ENCODE data around the gene RBPMS2. TPM values are rescaled to one million over a fixed set of nuclear protein-coding genes. Genes with fewer than 3 reads are reported as not detected.

RBPMS2 gene
- total RNA-seq, 5 donors from 2014 or later (not counting 1 experiment from before 2014, with no cell fraction given), result 0.16 to 0.26 (median 0.20) TPM; not detected in 2

DNA sequence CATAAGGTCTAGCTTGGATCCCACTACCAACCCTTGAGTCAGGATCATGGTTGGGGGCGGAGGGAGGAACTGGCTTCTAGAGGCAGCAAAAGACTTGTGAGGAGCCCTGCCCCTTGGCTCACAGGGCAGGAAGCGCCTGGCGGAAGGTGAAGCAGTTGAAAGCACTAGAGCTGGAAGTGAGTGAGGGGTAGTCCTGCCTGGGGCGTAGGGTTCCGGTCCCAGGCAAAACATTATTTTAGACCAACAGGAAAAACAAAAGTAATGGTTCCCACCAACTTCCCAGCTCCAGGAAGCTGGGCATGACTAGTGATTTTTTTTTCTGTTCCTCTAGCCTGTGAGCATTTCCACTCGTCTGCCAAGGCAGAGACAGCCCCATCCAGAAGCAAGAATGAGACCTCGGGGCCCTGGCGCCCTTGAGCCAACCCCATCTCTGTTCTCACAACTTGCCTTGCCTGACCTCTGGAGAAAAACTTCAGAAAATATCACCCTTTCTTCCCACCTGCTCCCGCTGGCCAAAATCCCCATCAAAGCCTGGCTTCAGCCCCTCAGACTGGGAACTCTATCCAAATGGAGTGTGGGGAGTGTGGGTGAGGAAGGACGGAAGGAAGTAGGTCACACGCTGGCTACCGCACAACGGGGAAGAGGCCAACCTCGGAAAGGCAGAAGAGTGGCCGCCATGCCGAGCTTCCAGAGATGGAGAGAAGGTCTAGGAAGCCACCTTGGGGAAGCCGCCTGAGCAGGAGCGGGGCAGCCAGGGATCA lies 57.5 kb downstream of the RBPMS2 start:
- ChIA-PET CTCF (interaction anchor here in 1 of 2 donors (0.9 to 2.6 kb wide), 2 partner anchors 10 to 11 kb away, joined by 3 to 10 read pairs; no protein-coding TSS in a partner anchor), POLR2A (no interaction called here)
- Histone ChIP-seq H3K4me1 (ENCODE audit: control insufficient read depth in 1 of 2, extremely low read depth in 1 of 2, insufficient read depth in 2 of 2, low read length in 2 of 2) (peaks cover 12 to 20% of the 10 kb centered on the region in 2 experiments), H3K27me3 (replicated peaks in 1 of 2; ENCODE audit: control insufficient read depth in 2 of 2, extremely low read depth in 1 of 2, insufficient read depth in 2 of 2, low read length in 1 of 2) (no peaks in the 10 kb centered on the region), H3K36me3 (ENCODE audit: control insufficient read depth in 2 of 2, extremely low read depth in 1 of 2, insufficient read depth in 1 of 2, low read length in 1 of 2) (no peaks in the 10 kb centered on the region), H3K9me3 (no peaks in the 10 kb centered on the region), H3K27ac (ENCODE audit: low read length) (peak overlapping the region; percentile 20), H3K4me3 (ENCODE audit: control insufficient read depth in 1 of 2, extremely low read depth in 1 of 2, low read length in 1 of 2) (no peak overlapping the region)
- WGBS (ENCODE audit: insufficient coverage), result 62% methylated on average over 12 of the region's 18 CpGs
- Mint-ChIP-seq H3K27ac (peak overlapping the region; percentile 74 to 77), H3K4me1 (peaks cover 15 to 19% (median 16%) of the 10 kb centered on the region in 3 donors), H3K9me3 (no peaks in the 10 kb centered on the region), H3K27me3 (no peaks in the 10 kb centered on the region), H3K36me3 (no peaks in the 10 kb centered on the region), H3K4me3 (peak overlapping the region in 1 of 3 donors; percentile 48)
- peak; percentile 80 to 90 (median 84) for ATAC-seq (replicated peaks in 1 of 4)
- DNase-seq, result peak in 13 of 35 experiments; percentile 9 to 43 (median 22)

DNA sequence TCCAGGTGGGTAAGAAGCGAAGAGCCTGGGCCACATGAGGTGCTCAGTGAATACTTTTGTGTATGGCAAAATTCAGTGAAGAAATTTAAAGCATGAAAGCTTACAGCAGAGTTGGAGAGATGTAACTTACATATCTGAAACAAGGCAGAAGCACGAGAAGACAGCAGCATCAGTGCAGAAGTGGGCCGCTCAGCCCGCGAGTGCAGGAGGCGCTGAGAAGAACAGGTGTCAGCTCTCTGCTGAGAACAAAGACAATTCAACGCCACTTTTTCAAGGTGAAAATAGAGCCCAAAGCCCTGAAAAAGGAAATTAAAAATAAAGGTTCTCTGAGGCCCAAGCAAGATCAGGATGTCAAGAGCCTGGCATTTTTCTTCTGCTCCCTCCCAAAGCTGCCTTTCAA lies 58.3 kb downstream of the RBPMS2 start:
- H3K4me3 Mint-ChIP-seq, result peak overlapping the region in 1 of 3 donors; percentile 48
- H3K9me3 Mint-ChIP-seq, result no peaks in the 10 kb centered on the region
- Histone ChIP-seq H3K9me3 (no peaks in the 10 kb centered on the region), H3K27ac (ENCODE audit: low read length) (peak overlapping the region; percentile 12), H3K27me3 (replicated peaks in 1 of 2; ENCODE audit: control insufficient read depth in 2 of 2, extremely low read depth in 1 of 2, insufficient read depth in 2 of 2, low read length in 1 of 2) (no peaks in the 10 kb centered on the region), H3K36me3 (ENCODE audit: control insufficient read depth in 2 of 2, extremely low read depth in 1 of 2, insufficient read depth in 1 of 2, low read length in 1 of 2) (no peaks in the 10 kb centered on the region), H3K4me1 (ENCODE audit: control insufficient read depth in 1 of 2, extremely low read depth in 1 of 2, insufficient read depth in 2 of 2, low read length in 2 of 2) (peaks cover 12 to 20% of the 10 kb centered on the region in 2 experiments), H3K4me3 (ENCODE audit: control insufficient read depth in 1 of 2, extremely low read depth in 1 of 2, low read length in 1 of 2) (no peak overlapping the region)
- CTCF ChIA-PET, result interaction anchor here (0.6 to 2.6 kb wide), 4 partner anchors 11 to 17 kb away, joined by 3 to 10 read pairs (median 4); no protein-coding TSS in a partner anchor
- H3K27ac Mint-ChIP-seq, result peak overlapping the region; percentile 74 to 77
- no peak for DNase-seq
- peaks cover 15 to 19% (median 16%) of the 10 kb centered on the region in 3 donors for H3K4me1 Mint-ChIP-seq
- 63% methylated on average over 7 of the region's 7 CpGs for WGBS (ENCODE audit: insufficient coverage)
- ATAC-seq (replicated peaks in 1 of 4), result peak; percentile 23 to 68 (median 38)
- H3K36me3 Mint-ChIP-seq, result no peaks in the 10 kb centered on the region
- H3K27me3 Mint-ChIP-seq, result no peaks in the 10 kb centered on the region
- POLR2A ChIA-PET, result interaction anchor here in 1 of 2 donors (0.6 kb wide), 1 partner anchor 443 kb away, joined by 4 read pairs; no protein-coding TSS in a partner anchor

DNA sequence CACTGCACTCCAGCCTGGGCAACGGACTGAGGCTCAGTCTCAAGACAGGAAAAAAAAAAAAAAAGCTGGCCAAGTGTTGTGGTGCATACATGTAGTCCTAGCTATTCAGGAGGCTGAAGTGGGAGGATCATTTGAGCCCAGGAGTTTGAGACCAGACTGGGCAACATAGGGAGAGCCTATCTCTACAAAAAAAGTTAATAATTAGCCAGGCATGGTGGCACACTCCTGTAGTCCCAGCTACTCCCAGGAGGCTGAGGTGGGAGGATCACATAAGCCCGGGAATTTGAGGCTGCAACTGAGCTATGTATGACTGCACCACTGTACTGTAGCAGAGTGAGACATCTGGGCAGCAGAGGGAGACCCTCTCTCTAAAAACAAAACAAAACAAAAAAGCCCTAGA lies 58.9 kb downstream of the RBPMS2 start:
- Mint-ChIP-seq H3K9me3 (no peaks in the 10 kb centered on the region), H3K27ac (peak overlapping the region in 1 of 2 donors; percentile 74)

DNA sequence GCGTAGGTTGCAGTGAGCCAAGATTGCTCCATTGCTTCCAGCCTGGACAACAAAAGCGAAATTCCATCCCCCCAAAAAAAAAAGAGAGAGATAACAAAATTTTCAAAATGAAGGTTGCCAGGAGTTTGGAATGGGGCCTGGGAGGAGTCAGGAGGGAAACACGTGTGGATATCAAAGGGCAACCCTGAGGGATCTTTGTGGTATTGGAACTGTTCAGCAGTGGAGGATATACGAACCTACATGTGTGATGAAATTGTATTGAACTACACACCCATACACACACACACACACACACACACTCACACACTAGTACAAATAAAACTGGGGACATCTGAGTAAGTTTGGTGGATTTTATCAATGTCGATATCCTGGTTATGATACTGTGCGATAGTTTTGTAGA lies 61.8 kb downstream of the RBPMS2 start:
- no peak overlapping the region for H3K27ac ChIP-seq (ENCODE audit: low read length)
- ChIA-PET POLR2A (no interaction called here), CTCF (no interaction called here)
- H3K4me1 Mint-ChIP-seq, result peaks cover 15 to 19% (median 16%) of the 10 kb centered on the region in 3 donors
- H3K9me3 Mint-ChIP-seq, result no peaks in the 10 kb centered on the region
- no peak for DNase-seq
- no peak for ATAC-seq (replicated peaks in 1 of 4)
- no peaks in the 10 kb centered on the region for H3K36me3 ChIP-seq (ENCODE audit: control insufficient read depth in 2 of 2, extremely low read depth in 1 of 2, insufficient read depth in 1 of 2, low read length in 1 of 2)
- H3K4me3 Mint-ChIP-seq, result no peak overlapping the region
- H3K27ac Mint-ChIP-seq, result no peak overlapping the region
- H3K36me3 Mint-ChIP-seq, result no peaks in the 10 kb centered on the region
- H3K9me3 ChIP-seq, result no peaks in the 10 kb centered on the region
- H3K27me3 ChIP-seq (replicated peaks in 1 of 2; ENCODE audit: control insufficient read depth in 2 of 2, extremely low read depth in 1 of 2, insufficient read depth in 2 of 2, low read length in 1 of 2), result no peaks in the 10 kb centered on the region
- WGBS (ENCODE audit: insufficient coverage), result no CpG with 5 or more reads among the region's 6 CpGs
- peaks cover 12 to 20% of the 10 kb centered on the region in 2 experiments for H3K4me1 ChIP-seq (ENCODE audit: control insufficient read depth in 1 of 2, extremely low read depth in 1 of 2, insufficient read depth in 2 of 2, low read length in 2 of 2)
- no peak overlapping the region for H3K4me3 ChIP-seq (ENCODE audit: control insufficient read depth in 1 of 2, extremely low read depth in 1 of 2, low read length in 1 of 2)
- no peaks in the 10 kb centered on the region for H3K27me3 Mint-ChIP-seq

More for the DNA sequence above, 58.9 kb downstream of the RBPMS2 start:
- H3K9me3 ChIP-seq, result no peaks in the 10 kb centered on the region
- no CpG with 5 or more reads among the region's 2 CpGs for WGBS (ENCODE audit: insufficient coverage)
- ChIA-PET CTCF (interaction anchor here (0.5 to 2.6 kb wide), 4 partner anchors 11 to 43 kb away, joined by 3 to 10 read pairs (median 4); no protein-coding TSS in a partner anchor), POLR2A (interaction anchor here in 1 of 2 donors (0.6 kb wide), 1 partner anchor 65 kb away, joined by 3 read pairs; no protein-coding TSS in a partner anchor)
- no peaks in the 10 kb centered on the region for H3K27me3 ChIP-seq (replicated peaks in 1 of 2; ENCODE audit: control insufficient read depth in 2 of 2, extremely low read depth in 1 of 2, insufficient read depth in 2 of 2, low read length in 1 of 2)
- peaks cover 12 to 20% of the 10 kb centered on the region in 2 experiments for H3K4me1 ChIP-seq (ENCODE audit: control insufficient read depth in 1 of 2, extremely low read depth in 1 of 2, insufficient read depth in 2 of 2, low read length in 2 of 2)
- peaks cover 15 to 19% (median 16%) of the 10 kb centered on the region in 3 donors for H3K4me1 Mint-ChIP-seq
- H3K36me3 ChIP-seq (ENCODE audit: control insufficient read depth in 2 of 2, extremely low read depth in 1 of 2, insufficient read depth in 1 of 2, low read length in 1 of 2), result no peaks in the 10 kb centered on the region
- ATAC-seq (replicated peaks in 1 of 4) (no peak), DNase-seq (no peak)
- H3K4me3 Mint-ChIP-seq, result no peak overlapping the region
- no peaks in the 10 kb centered on the region for H3K36me3 Mint-ChIP-seq
- no peak overlapping the region for H3K27ac ChIP-seq (ENCODE audit: low read length)
- H3K27me3 Mint-ChIP-seq, result no peaks in the 10 kb centered on the region
- no peak overlapping the region for H3K4me3 ChIP-seq (ENCODE audit: control insufficient read depth in 1 of 2, extremely low read depth in 1 of 2, low read length in 1 of 2)

DNA sequence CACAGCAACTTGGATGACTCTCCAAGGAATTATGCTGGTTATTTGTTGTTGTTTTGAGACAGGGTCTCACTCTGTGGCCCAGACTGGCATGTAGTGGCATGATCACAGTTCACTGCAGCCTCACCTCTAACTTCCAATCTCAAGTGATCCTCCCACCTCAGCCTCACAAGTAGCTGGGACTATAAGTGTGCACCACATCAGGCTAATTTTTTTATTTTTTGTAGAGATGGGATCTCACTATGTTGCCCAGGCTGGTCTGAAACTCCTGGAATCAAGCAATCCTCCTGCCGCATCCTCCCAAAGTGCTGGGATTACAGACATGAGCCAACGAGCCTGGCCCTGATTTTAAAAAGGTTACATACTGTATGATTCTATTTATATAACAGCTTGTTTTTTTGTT lies 63.0 kb downstream of the RBPMS2 start:
- H3K4me3 Mint-ChIP-seq, result no peak overlapping the region
- H3K36me3 Mint-ChIP-seq, result no peaks in the 10 kb centered on the region
- no peak overlapping the region for H3K27ac Mint-ChIP-seq
- no peaks in the 10 kb centered on the region for H3K9me3 Mint-ChIP-seq
- no peak overlapping the region for H3K27ac ChIP-seq (ENCODE audit: low read length)
- H3K4me3 ChIP-seq (ENCODE audit: control insufficient read depth in 1 of 2, extremely low read depth in 1 of 2, low read length in 1 of 2), result no peak overlapping the region
- ChIA-PET POLR2A (no interaction called here), CTCF (no interaction called here)
- no peaks in the 10 kb centered on the region for H3K36me3 ChIP-seq (ENCODE audit: control insufficient read depth in 2 of 2, extremely low read depth in 1 of 2, insufficient read depth in 1 of 2, low read length in 1 of 2)
- ATAC-seq (replicated peaks in 1 of 4) (no peak), DNase-seq (no peak)
- H3K9me3 ChIP-seq, result no peaks in the 10 kb centered on the region
- no peaks in the 10 kb centered on the region for H3K27me3 Mint-ChIP-seq
- H3K4me1 Mint-ChIP-seq, result peaks cover 6 to 8% (median 6%) of the 10 kb centered on the region in 3 donors
- no peaks in the 10 kb centered on the region for H3K27me3 ChIP-seq (replicated peaks in 1 of 2; ENCODE audit: control insufficient read depth in 2 of 2, extremely low read depth in 1 of 2, insufficient read depth in 2 of 2, low read length in 1 of 2)
- H3K4me1 ChIP-seq (ENCODE audit: control insufficient read depth in 1 of 2, extremely low read depth in 1 of 2, insufficient read depth in 2 of 2, low read length in 2 of 2), result peaks cover 5 to 8% of the 10 kb centered on the region in 2 experiments
- WGBS (ENCODE audit: insufficient coverage), result no CpG with 5 or more reads among the region's 2 CpGs

DNA sequence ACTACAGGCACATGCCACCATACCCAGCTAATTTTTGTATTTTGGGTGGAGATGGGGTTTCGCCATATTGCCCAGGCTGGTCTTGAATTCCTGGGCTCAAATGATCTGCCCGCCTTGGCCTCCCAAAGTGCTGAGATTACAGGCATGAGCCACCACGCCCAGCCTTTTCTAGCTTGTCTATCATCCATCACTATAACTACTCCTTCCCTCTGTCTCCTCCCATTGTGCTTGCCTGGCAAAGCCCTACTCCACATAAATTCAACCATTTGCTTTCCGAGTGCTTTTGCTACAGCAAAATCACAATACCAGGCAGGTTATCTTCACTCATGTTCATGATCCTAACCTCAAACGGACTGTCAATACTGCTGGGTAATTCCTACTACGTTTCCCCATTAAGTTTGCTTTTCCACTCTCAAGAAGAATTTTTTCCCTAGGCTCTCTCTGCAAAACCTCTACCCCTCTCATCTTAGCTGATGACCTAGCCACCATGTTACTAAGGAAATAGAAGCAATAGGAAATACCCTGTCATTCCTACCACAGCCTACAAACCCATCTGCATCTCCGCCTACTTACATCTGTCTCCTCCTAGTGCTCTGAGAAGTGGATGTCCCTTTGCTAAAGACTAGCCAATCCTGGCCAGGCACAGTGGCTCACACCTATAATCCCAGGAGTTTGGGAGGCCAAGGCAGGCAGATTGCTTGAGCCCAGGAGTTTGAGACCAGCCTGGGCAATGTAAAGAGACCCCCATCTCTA lies 64.5 kb downstream of the RBPMS2 start:
- Histone ChIP-seq H3K4me3 (ENCODE audit: control insufficient read depth in 1 of 2, extremely low read depth in 1 of 2, low read length in 1 of 2) (no peak overlapping the region), H3K36me3 (ENCODE audit: control insufficient read depth in 2 of 2, extremely low read depth in 1 of 2, insufficient read depth in 1 of 2, low read length in 1 of 2) (no peaks in the 10 kb centered on the region), H3K9me3 (no peaks in the 10 kb centered on the region), H3K27me3 (replicated peaks in 1 of 2; ENCODE audit: control insufficient read depth in 2 of 2, extremely low read depth in 1 of 2, insufficient read depth in 2 of 2, low read length in 1 of 2) (no peaks in the 10 kb centered on the region), H3K27ac (ENCODE audit: low read length) (no peak overlapping the region), H3K4me1 (ENCODE audit: control insufficient read depth in 1 of 2, extremely low read depth in 1 of 2, insufficient read depth in 2 of 2, low read length in 2 of 2) (no peaks in the 10 kb centered on the region)
- Mint-ChIP-seq H3K4me1 (no peaks in the 10 kb centered on the region), H3K27ac (no peak overlapping the region), H3K4me3 (no peak overlapping the region), H3K36me3 (no peaks in the 10 kb centered on the region), H3K9me3 (no peaks in the 10 kb centered on the region), H3K27me3 (no peaks in the 10 kb centered on the region)
- DNase-seq (no peak), ATAC-seq (replicated peaks in 1 of 4) (no peak)
- ChIA-PET POLR2A (interaction anchor here in 1 of 2 donors (0.7 kb wide), 1 partner anchor 298 kb away, joined by 7 read pairs; no protein-coding TSS in a partner anchor), CTCF (interaction anchor here (0.6 kb wide), 2 partner anchors 17 to 22 kb away, joined by 4 read pairs; no protein-coding TSS in a partner anchor)
- WGBS (ENCODE audit: insufficient coverage), result 100% methylated on average over 4 of the region's 7 CpGs
